ENCODE data around the gene DTX2. TPM values are rescaled to one million over a fixed set of nuclear protein-coding genes. Genes with fewer than 3 reads are reported as not detected.

DTX2 gene
- total RNA-seq: 3.0 and 4.5 TPM in 2 replicates

GRCh38 chr7:76461464-76462101 lies at the start of gene DTX2:
Gene DTX2, plus strand, starts transcription at chr7:76461709. Its CDS starts 18,801 bp downstream, at chr7:76480510.

DNA sequence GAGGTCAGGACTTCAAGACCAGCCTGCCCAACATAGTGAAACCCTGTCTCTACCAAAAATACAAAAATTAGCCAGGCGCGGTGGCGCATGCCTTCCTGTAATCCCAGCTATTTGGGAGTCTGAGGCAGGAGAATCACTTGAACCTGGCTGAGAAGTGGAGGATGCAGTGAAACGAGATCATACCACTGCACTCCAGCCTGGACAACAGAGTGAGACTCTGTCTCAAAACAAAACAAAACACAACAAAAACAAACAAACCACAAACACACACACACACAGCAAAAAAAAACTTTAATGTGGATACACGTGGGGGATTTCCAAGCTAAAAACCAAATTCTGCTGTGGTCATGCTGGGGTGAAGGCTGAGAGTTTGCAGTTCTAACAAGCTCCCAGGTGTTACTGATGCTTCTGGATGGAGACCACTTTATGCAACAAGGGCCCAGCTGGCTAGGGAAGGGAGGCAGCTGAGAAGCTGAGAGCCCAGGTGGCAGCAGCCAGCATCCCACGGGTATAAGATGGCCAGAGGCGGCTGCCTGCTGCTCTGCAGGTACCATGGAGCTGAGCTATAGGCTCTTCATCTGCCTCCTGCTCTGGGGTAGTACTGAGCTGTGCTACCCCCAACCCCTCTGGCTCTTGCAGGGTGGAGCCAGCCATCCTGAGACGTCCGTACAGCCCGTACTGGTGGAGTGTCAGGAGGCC lies 36.9 kb upstream of the DTX2 start, which contains the start of gene ZP3:
Gene ZP3 (plus strand): TSS at position 538 of the 699 bp plus-strand sequence. CDS start 15 bp downstream, at position 553.

DNA sequence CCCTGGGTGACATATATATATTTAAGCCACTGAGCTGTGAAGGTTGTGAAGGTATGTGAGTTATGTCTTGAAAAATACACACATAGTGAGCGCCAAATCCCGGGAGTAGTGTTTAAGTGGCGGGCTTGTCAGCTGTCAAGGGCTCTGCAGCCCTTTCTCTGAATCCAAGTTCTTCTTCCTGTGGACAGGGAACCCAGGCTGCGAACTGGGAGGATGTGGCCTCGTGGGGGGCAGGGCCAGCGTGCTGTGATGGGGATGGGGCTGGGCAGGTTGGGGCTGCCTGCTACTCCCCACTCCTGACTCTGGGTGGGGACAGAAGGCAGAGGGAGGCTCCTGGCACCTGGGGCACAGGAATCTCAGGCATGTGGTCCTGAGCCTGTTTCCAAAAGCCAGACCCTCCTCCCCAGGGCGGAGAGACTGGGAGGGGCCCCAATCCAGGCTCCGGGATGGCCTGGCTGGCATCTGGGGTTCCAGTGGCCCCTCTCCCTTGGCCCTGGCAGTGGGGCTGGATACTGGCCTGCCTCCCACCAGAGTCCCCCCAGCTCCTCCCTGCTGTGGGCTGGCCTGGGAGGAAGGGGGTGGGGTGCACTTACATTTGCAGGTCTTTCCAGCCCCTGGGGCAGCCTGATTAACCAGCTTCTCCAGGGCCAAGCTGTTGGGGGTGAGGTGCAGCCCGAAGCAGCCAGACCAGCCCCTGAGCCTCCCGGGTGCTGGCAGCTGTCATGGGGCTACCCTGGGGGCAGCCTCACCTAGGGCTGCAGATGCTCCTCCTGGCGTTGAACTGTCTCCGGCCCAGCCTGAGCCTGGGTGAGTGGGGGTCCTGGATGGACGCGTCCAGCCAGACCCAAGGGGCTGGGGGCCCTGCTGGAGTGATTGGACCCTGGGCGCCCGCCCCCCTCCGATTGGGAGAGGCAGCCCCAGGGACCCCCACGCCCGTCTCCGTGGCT lies 48.7 kb downstream of the DTX2 start, which contains the start of gene UPK3B:
Gene UPK3B (plus strand): TSS at position 622 of the 947 bp plus-strand sequence. CDS start 101 bp downstream, at position 723.

GRCh38 chr7:76543197-76543596 lies 81.7 kb downstream of the DTX2 start, which contains the start of gene SPDYE16:
Gene SPDYE16, minus strand, starts transcription at chr7:76543297. Its CDS starts 1,838 bp downstream, at chr7:76541459.

Other genes with a start within 250 kb of the DTX2 start
- gene HSPB1, start 159.0 kb upstream of the DTX2 start, total RNA-seq: 28.0 and 47.0 TPM in 2 replicates
- gene YWHAG, start 102.7 kb upstream of the DTX2 start, total RNA-seq: 84.9 and 97.8 TPM in 2 replicates
- 0.53 and 0.56 TPM in 2 replicates for gene SSC4D, start 52.0 kb upstream of the DTX2 start, total RNA-seq
- gene ZP3, start 36.8 kb upstream of the DTX2 start, total RNA-seq: 0.92 and 0.99 TPM in 2 replicates
- gene UPK3B, start 48.8 kb downstream of the DTX2 start, total RNA-seq: 0.19 and 0.26 TPM in 2 replicates
- gene SPDYE16, start 81.6 kb downstream of the DTX2 start, total RNA-seq: 0.06 and 0.13 TPM in 2 replicates
- gene POMZP3, start 165.6 kb downstream of the DTX2 start, total RNA-seq: 4.1 and 5.3 TPM in 2 replicates